M059J (cell line): Measurements from ENCODE around the gene STMP1. TPM values are rescaled to one million over a fixed set of nuclear protein-coding genes. Genes with fewer than 3 reads are reported as not detected.

Source experiments
- DNase-seq: peaks from one replicate; pipeline ENCODE4 v3.0.0-alpha.2; 2012; ENCODE audit warnings: low read depth
- total RNA-seq: library from RNA; depleted of rRNA; stranded (reverse); fragments of >200 nt; shearing (Covaris generic); gene quantifications from 2 replicates; pipeline ENCODE4 v1.2.3, GENCODE V29; 2014

STMP1 gene
- total RNA-seq, 1 experiment from 2014 or later, result 34.0 TPM

DNA sequence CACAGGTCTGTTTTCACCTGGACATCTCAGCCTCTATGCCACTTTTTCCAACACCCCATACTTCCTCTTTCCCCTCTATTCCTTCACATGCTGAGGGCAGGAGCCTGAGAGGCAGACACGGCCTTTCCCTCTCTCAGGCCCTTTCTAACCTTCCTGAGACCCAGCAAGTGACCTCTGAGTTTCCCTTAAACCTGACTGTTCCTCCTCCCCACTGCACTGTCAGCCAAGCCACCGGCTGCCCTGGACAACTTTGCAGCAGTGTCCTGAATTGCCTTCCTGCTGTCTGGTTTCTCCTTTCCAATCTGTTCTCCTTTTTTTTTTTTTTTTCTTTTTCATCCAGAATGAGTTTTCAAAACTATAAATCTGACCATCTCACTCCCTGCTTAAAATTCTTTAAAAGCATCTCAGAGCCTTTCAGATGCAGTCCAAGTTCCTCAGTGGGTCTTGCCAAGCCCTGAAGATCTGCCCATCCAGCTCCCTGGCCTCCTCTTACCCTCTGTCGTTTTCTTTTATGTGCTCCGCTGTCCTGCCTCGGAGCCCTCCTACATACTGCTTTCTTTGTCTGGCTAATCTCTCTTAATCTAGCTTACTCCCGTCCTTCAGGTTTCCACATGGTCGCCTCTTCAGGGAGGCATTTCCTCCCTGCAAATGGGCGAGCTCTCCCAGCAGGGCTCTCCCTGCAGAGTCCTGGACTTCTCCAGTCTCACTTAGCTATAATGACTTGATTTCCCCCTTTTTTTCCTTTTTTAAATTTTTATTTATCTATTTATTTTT is 35.1 kb downstream of the STMP1 start:
- no peak for DNase-seq

- no peak for DNase-seq
Measured at GRCh38 chr7:135704074-135704473, 41.8 kb downstream of the STMP1 start.

- no peak for DNase-seq
Measured at GRCh38 chr7:135704698-135705097, 42.4 kb downstream of the STMP1 start.

GRCh38 chr7:135706038-135706742 is 43.9 kb downstream of the STMP1 start:
- no peak for DNase-seq

DNA sequence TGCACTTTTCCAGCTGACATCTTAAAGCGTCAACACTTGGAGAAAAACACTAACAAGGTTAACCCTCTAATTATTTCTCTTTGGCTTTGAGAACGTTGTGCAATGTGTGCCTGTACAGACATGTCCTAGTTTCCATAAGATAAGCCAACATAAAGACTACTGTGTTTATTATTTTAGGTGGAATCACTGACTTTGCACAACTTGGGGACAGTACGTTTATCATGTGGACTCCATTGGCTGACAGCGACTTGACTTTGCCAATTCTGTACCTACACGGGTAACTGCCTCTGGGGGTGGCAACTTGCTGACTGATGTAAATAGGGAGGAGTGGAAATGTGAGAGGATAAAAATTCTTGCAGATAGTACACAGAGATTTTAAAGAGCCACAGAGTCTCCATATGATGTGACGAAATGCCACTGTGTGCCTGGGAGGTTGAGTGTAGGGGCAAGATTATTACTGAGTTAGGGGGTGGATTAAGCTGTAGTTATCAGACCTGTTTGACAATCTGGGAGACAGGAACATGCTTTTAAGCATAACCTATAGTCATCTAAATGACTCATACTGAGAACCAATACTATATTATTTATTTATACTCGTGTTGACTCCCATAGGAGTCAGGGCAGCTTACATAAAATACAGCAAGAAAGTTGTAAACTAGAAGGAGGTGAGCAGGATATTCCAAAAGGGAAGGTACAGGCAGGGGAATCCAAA is 44.7 kb downstream of the STMP1 start:
- no peak for DNase-seq

- DNase-seq, result no peak
Measured at GRCh38 chr7:135707570-135707966, 45.3 kb downstream of the STMP1 start.

- DNase-seq, result no peak
Measured at GRCh38 chr7:135708041-135708440, 45.7 kb downstream of the STMP1 start.

DNA sequence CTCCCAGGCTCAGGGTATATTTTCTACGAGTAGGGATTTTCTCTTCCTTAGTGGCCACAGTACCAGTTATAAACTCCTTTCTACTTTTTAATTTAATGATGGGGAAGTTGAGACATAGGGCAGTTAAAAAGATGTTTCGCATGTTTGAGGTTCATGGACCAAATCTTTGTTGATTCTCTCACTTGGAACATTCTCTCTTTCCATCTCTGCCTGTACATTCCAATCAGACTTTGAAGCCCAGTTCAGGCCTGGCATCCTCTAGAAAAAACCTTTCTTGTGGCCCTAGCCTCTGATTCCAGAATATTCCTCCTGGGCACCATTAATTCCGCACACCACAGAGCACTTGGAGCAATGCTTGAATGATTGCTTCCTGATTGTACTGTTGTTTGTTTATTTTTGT is 47.2 kb downstream of the STMP1 start:
- no peak for DNase-seq

GRCh38 chr7:135710417-135711138 is 48.3 kb downstream of the STMP1 start:
- DNase-seq, result no peak

DNA sequence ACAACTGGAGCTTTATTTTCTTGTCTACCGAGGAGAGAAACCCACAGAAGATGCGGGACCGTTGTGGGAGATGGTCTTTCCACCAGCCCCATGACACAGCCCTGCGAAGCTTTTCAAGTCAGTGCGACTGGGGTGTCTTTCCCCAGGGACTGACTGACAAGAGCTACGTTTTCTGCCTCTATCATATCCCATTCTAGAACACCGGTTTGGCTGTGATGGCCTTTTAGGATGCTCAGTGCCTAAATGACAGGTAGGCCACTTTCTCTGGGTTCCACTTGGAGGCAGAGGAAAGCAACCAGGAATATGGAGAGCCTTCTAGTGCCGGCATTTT is 48.8 kb downstream of the STMP1 start:
- DNase-seq, result no peak

DNA sequence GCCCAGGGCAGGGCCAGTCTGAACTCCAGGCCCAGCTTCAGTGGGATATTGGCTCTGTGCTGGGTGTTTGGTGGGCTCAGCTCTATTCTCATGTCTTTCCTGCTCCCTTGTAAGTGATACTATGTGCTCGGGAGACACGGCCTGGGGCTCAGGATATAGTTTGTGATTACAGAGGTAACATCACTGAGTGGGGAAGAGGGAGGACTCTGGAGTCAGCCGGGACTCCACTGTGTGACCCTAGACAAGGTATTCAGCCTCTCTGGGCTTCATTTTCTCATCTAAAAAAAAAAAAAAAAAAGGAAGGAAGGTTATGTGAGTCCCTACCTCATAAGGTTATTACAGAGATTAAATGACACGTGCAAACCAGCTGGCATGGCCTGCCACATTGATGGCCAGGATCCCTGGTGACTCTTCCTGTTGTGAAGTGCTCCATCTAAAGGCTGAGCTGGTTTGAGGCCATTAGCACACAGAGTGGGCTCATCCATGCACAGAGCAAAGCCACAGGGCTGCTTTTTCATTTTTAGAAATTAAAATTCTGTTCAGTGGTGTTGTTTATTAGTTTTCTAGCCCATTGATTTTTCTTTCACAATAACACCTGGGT is 50.0 kb downstream of the STMP1 start:
- peak; percentile 63 for DNase-seq

DNA sequence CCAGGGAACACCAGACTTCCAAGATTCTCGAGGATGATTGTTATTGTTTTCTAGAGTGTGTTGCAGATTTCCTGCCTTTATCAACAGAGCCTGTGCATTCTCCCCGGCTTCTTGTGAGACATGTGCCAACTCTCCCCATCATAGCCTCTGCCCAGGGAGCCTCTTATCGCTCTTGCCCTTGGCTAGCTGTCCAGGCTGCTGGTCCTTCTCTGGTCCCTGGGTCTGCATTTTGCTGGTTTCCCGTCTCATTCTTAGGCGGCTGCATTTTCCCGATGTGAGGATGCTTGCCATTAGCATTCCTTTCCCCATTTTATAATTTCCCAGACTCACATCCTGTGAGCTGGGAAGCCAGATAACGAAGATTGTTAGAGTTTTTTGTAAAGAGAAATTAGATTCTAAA is 50.5 kb downstream of the STMP1 start:
- no peak for DNase-seq

DNA sequence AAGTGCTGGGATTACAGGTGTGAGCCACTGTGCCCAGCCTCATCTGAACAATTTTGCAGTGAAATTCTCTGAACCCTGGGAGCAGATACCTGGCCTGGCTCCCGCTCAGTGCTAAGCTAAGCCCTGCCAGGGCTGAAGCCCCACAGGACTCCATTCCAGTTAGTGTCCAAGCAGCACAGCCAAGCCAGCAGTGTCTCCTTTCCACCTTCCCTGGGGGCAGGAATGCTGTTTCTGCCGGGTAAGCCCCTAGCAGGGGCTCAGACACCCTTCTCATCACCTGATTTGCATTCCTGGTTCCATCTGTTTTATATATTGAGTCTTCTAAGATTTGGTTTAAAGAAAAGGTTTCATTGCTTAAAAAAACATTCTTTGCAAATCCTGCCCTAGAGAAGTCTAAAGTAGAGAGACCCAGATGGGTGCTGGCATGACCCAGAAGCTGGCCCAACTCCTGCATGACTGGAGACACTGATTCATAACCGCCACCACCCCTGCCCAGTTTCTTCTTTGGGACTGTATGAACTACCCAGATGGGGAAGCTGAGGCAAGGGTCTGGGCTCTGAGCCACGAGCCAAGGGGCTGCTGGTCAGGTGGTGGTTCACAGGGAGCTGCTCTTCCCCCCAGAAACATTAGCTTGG is 51.6 kb downstream of the STMP1 start:
- peak; percentile 83 for DNase-seq

- DNase-seq, result peak; percentile 99
Measured at GRCh38 chr7:135714534-135715009, 52.3 kb downstream of the STMP1 start.

DNA sequence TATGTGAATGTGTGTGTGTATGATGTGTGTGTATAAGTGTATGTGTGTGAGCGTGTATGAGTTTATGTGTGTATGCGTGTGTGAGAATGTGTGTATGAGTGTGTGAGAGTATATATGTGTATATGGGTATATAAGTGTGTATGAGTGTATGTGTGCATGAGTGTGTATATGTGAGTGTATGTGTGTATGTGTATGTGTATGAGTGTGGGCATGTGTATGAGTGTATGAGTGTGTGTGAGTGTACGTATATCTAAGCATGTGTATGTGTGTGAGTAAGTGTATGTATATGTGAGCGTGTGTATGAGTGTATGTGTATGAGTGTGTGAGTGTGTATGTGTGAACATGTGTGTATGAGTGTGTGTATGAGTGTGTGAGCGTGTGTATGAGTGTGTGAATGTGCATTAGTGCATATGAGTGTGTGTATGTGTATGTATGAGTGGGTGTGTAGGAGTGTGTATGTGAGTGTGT is 52.8 kb downstream of the STMP1 start:
- DNase-seq, result no peak

GRCh38 chr7:135715673-135716072 is 53.4 kb downstream of the STMP1 start:
- peak; percentile 37 for DNase-seq

DNA sequence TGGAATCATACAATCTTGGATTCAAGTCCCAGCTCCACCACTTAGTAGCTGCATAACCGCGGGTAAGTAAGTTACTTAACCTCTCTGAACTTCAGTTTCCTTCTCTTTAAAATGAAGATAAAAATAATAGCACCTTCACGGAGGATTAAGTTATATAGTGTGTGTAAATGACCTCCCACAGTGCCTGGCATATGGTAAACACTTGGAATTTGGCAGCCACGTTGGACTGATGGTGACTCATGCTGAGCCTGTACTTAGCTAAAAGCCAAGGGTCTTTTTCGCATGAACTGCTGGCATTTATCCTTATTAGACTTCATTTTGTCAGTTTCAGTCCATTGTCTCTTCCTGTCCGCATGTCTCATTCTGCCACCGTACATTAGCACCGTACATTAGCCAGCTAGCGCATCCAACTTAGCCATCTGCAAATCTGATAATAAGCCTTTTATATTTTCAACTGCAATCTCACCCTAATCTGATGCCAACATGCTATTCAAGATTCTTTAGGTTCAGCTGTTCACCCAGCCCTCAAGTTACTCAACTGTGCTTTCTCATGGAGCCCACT is 54.4 kb downstream of the STMP1 start:
- peak; percentile 97 for DNase-seq

DNA sequence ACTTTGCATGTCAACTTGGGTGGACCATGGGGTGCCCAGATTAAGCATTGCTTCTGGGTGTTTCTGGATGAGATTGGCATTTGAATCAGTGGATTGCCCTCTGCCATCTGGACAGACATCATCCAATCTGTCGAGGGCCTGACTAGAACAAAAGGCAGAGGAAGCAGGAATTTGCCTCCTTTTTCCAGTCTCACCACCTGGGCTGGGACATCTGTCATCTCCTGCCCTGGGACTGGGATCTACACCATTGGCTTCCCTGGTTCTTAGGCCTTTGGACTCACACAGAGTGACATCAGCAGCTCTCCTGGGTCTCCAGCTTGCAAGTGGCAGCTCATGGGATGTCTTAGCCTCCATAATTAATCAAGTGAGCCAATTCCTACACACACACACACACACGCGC is 55.4 kb downstream of the STMP1 start:
- DNase-seq, result no peak

GRCh38 chr7:135718219-135718618 is 55.9 kb downstream of the STMP1 start:
- no peak for DNase-seq

GRCh38 chr7:135718794-135719437 is 56.6 kb downstream of the STMP1 start:
- DNase-seq, result no peak
